Limb (tissue), 2 donors: ENCODE measurements around the gene NCOA7.
"Not testable (repeated sequence)": the region's sequence is repeated elsewhere in the genome, so short reads cannot be mapped to it uniquely, and the experiment has no call there.

Source experiments
- DNase-seq, 2 donors: peaks; one replicate each; pipeline ENCODE4 v3.0.0-alpha.2; 2016; ENCODE audit errors: extremely low spot score in 2 of 2

The NCOA7 gene

DNA sequence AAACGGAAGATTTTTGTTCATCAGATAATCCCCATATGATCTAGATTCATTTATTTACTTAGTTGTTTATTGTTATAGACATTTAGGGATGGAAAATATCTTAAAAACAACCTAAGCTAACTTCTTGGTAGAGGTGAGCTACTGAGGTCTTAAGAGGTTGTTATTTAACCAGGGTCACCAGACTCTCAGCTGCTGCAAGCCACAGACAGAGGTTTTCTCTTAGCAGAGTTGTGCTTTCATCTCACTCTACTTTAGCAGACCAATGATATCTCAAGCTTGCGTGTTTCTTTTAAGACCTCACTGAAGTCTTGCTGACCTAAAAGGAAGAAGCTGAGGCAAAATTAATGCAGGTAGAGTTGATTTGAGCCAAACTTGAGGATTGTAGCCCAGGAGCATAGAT is 43.6 kb downstream of the NCOA7 start:
- no peak for DNase-seq

GRCh38 chr6:125835221-125835744 is 44.5 kb downstream of the NCOA7 start:
- DNase-seq: no peak

- DNase-seq: no peak
Measured at GRCh38 chr6:125836466-125836865, 45.7 kb downstream of the NCOA7 start.

GRCh38 chr6:125839471-125839870 is 48.7 kb downstream of the NCOA7 start:
- DNase-seq: no peak

DNA sequence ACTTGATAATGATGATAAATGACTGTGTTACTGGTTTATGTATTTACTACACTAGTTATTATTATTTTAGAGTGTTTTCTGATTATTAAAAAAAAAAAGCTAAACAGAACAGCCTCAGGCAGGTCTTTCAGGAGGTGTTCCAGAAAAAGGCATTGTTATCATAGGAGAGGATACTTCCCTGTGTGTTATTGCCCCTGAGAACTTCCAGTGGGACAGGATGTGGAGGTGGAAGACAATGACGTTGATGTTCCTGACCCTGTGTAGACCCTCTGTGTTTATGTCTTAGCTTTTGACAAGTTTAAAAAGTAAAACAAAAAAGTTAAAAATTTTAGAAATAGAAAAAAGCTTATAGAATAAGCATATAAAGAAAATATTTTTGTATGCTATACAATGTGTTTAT is 49.1 kb downstream of the NCOA7 start:
- no peak for DNase-seq

DNA sequence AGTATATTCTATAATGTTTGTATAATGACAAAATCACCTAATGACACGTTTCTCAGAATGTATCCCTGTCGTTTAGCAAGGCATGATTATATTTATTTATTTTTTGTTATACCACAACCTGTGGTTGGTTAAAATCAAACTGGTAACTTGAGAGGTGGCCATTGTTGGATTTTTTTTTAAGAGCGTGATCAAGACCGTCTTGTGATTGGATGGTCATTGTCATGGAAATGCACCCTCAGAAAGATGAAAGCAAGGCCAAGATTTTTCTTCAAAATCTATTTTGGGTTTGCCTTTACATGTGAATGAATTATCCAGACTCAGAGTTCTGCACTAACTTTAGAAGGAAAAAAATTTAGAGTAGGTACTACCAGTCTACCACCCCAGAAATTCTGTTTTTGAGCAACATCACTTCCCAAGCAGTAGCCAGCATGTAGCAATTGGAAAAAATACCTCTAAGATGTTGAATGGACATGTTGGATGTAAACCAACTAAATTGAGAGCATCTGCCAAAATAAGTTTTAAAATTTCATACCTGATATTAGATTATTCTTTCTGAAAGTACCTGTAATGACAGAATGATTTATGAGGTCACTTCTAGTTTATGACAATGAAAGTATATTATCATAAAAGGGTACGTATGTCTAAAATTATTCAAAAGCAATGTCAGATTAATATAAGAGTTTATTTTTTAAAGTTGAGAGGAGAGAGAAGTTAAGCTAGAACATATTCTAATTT is 50.8 kb downstream of the NCOA7 start:
- DNase-seq: no peak

DNA sequence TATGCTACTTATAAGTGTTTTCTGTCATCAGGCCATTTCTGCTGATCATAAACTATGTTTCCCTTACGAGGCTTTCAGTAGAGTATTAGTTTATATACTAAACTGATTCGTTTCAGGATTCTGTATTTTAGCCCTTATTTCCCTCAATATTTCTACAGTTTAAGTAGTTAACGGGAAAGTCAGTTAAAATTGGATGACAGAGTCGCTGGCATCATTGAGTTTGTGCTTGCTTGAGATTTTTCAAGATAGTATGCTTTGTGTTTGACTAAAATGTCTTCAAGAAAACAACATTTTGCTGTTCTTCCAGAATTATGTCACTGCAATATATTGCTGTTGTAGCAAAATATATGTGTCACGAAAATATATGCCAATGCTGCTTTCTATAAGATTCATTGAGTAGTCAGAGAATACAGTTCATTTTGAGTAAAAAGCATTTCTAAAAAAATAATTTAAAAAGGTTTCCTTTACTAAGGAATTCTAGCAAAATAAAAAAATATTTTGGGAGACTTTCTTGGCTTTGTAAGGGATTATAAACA is 51.4 kb downstream of the NCOA7 start:
- DNase-seq: no peak

DNA sequence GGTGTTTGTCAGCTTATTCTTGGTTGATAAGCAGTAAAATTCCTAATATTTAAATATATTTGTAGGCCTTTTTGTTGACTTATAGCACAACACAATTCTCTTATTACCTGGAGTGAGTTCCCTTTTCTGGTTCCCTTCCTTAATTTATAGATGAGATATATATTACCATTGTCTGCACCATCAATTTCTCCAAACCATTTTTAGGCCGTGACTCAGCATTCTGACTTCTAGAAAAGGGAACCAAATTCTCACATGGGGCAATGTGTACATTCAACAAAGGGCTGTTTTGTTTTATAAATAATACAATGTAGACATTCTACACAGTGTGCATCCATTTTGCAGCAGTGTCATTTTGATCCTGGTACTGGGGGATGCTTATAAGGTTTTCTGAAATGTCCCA is 52.8 kb downstream of the NCOA7 start:
- no peak for DNase-seq

DNA sequence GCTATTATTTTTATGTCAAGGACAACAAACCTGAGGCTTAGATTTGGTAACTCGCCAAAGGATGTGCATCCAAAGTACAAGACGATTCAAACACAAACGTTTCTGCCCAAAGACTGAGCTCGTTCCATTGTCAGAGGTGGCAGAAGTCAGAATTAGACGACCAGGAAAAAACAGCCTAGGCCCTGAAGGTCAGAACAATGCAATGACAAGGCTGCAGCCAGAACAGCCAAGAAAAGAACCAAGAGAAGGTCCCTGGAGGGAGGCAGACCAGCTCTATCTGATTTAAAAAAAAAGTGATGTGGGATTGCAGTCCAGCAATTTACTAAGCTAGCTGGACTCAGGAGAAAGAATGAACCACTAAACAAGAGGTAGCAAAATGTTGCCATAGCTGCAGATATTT is 54.2 kb downstream of the NCOA7 start:
- DNase-seq: no peak

DNA sequence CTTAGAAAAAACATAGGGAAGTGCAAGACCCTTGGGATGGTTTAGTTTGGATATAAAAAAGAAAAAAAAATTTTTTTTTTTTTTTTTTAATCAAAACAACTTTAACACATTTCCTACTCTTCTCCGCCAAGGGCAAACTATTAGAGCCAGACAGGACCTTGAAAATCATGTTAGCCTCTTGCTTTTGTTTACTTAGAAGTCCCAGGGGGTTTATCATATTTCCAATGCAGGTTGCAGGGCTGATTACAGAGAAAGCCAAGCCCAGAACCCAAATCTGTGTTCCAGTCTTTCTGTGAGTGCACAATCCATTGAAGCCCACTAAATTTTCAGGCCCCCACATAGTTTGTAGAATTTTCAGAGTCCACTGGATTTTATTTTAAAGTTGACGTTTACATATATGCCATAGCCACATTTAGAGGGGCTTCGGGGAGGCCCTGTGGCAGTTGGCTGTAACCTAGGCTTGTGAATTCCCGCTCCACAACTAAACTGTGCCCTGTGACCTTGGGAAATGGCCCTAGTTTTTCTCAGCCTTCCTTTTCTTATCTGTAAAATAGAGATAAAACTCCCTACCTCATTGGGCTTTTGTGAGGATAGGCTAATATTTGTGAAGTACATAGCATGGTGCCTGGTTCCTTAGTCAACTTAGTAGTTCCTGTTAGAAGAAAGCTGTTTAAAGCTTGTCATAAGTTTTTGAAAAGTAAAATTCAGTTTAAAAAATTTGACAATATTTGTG is 55.7 kb downstream of the NCOA7 start:
- DNase-seq: no peak

GRCh38 chr6:125848286-125848685 is 57.5 kb downstream of the NCOA7 start:
- DNase-seq: not testable (repeated sequence)

GRCh38 chr6:125850361-125850760 is 59.6 kb downstream of the NCOA7 start:
- no peak for DNase-seq

DNA sequence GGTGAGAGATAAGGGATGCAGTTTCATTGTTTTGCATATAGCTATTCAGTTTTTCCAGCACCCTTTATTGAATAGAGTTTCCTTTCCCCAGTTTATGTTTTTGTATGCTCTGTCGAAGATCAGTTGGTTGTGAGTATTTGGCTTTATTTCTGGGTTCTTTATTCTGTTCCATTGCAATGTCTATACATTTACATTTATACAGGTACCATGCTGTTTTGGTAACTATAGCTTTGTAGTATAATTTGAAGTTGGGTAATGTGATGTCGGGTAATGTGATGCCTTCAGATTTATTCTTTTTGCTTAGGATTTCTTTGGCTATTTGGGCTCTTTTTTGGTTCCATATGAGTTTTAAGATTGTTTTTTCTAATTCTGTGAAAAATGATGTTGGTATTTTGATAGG is 61.8 kb downstream of the NCOA7 start:
- no peak for DNase-seq

- DNase-seq: no peak
Measured at GRCh38 chr6:125853168-125853567, 62.4 kb downstream of the NCOA7 start.

DNA sequence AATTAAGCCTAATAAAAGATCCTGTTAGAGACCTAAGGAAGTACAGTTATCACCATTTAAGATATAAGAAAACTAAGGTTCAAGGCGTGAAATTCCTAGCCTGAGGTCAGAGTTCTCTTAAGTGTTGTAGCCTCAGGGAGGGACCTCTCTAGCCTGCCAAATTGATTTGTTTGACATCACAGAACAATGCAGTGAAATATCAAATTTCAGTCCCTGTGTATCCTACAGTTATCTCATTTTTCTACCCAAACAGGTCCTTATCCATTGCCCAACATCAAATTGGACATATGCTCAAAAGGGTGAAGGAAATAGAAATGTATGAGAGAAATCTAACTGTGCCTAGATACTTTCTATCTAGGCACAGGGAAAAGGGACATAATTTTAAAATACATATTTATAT is 63.0 kb downstream of the NCOA7 start:
- no peak for DNase-seq

- no peak for DNase-seq
Measured at GRCh38 chr6:125854355-125854754, 63.6 kb downstream of the NCOA7 start.

- no peak for DNase-seq
Measured at GRCh38 chr6:125855783-125856182, 65.0 kb downstream of the NCOA7 start.

DNA sequence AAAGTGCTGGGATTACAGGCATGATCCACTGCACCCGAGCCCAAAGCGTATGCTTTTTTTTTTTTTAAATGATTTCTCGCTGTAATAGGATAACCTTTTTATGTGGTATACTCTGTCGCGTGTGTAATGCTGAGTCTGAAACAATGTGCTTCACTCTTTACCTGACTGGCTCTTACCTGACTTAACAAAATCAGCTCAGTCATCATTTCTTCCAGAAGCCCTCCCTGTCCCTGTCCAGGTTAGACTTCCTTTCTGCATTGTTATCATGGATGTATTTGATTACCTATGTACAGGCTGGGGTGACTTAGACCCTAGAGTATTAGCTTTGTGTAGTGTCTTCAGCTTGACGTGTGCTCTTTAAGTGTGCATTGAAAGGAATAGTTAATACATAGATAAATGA is 67.1 kb downstream of the NCOA7 start:
- DNase-seq: no peak

DNA sequence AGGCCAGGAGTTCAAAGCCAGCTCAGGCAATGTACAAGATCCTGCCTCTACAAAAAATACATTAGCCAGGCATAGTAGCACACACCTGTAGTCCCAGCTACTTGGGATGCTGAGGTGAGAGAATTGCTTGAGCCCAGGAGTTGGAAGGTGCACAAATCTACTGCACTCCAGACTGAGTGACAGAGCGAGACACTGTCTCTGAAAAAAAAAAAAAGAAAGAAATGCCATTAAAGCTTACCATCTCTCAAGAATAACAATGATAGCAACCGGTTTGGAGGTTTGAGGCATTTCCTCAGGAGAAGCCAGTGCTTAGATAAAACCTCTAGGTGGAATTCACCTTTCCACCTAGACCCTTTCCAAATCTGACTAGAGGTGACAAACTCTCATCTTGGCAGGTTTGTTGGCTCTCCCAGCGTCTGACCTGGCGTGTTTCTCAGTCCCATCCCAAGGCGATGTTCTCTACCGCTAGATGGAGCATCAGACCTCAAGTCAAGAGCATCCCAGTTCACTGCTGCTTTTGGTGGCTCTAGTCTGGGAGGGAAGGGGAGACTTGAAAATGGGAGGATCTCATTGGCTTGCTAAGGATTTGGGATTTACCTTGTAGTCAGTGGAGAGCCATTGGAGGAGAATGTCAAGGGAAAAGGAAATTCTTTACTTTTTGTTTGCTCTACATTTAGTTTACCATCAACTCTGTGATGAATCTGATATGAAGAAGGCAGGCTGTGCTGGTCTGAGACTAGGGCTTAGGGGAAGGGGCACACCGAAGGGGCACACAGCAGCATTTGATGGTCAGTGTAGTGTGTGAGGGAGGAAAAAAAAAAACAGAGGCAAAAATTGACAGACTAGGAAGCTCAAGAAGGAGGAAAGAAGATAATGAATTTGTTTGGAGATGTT is 67.9 kb downstream of the NCOA7 start:
- DNase-seq: peak; percentile 23 to 40

DNA sequence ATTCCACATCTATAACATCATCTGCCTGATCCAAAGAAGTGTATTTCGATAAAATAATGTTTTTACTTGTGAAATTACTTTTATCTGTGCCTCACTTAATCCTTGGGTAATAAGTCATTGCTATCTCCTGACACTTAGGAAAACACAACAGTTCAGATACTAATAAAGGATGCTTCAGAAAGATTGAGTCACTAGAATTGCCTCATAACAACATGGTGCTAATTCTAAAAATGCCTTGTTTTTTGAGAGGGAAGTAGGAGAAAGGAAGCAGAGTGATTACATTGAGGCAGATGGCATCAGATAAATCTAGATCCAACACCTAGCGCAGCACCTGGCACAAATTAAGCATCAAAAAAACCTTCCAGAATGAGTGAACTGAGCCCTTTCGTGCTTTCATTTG is 69.0 kb downstream of the NCOA7 start:
- no peak for DNase-seq

DNA sequence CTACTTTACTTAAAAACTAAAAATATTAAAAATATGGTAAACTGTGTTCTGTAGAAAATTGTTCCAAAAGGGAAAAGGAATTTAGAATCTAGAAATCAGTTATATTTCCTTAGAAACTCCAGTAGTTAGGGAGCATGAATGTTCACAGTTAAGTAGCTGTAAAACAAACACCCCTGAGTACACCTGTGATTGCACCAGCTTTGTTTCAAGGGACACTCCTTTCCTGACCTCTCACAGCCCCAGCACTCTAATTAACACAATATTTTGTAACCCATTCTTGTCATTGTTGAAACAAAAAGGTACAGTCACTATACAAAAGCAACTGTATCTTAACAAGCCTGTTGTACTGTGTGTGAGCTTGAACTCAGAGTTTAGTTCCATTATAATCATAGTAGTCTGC is 72.3 kb downstream of the NCOA7 start:
- no peak for DNase-seq

DNA sequence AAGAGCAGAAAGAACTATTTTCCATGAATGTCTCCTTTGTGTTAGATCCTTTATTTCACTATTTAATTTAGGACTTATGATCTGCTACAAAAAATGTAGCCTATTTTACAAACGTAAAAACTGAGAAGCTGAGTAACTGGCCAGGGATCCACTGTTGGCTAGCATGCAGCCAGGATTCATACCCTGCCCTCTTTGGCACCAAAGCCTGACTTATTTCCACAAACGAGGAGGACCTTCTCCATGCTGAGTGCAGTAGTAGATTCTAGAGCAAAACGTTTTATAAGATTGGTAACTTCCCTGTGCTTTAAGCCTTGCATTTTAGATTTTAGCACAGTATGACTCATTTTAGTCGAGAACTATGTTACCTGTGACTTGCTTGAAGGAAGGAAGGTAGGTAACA is 74.3 kb downstream of the NCOA7 start:
- DNase-seq: no peak
